Mucosa of descending colon (tissue), 3 donors: ENCODE results near the gene FBXL7. TPM values are rescaled to one million over a fixed set of nuclear protein-coding genes. Genes with fewer than 3 reads are reported as not detected.

Source experiments
- ATAC-seq: fragments of 200-7000 bp; cut with Tn5 transposase; one replicate; pipeline ENCODE4 v1.9.1; 2020; ENCODE audit warnings: mild to moderate bottlenecking, moderate library complexity
- DNase-seq, 3 donors: peaks; one replicate each; pipeline ENCODE4 v3.0.0-alpha.2; 2020
- H3K36me3 ChIP-seq: fragments of 200-600 bp; one replicate; pipeline ENCODE4 v1.8.0; 2021; ENCODE audit warnings: low read depth, mild to moderate bottlenecking
- H3K4me1 ChIP-seq: fragments of 200-600 bp; one replicate; pipeline ENCODE4 v1.8.0; 2021; ENCODE audit warnings: low read depth, mild to moderate bottlenecking
- H3K4me3 ChIP-seq: fragments of 200-600 bp; one replicate; pipeline ENCODE4 v1.8.0; 2021; ENCODE audit warnings: mild to moderate bottlenecking
- H3K9me3 ChIP-seq: fragments of 200-600 bp; one replicate; pipeline ENCODE4 v1.8.0; 2021; ENCODE audit warnings: mild to moderate bottlenecking
- intact Hi-C, 2 donors: fragments of 100-400 bp; cut with DNase I in 1 of 2; cut with micrococcal nuclease in 1 of 2; formaldehyde crosslinking; loops; one replicate each; pipeline versions ENCODE4 v1.11.0 to v1.11.1; 2022; cut with DNase I, micrococcal nuclease
- total RNA-seq, 3 donors: library from RNA; stranded (reverse); fragmentation: NEBNext Ultra II Directional in 2 of 3; extraction: Animal tissue kit (Norgen Biotek cat#: 25700) in 2 of 3; gene quantifications; one replicate each; pipeline versions ENCODE4 v1.2.1 to v1.2.4, GENCODE V29; 2021 to 2023
- TF ChIP-seq, protein P1 (sequence below): fragments of 200-600 bp; IDR thresholded peaks from one replicate; pipeline ENCODE4 v1.8.0; 2022; ENCODE audit warnings: antibody characterized with exemption, mild to moderate bottlenecking
- donor health status: DM: no; HTN: no; CAD: no; lungs with moderate emphysema.
- donor health status: DM: no; HTN: no; CAD: no.
- donor health status: DM: no; HTN: yes; CAD: no.

FBXL7 gene
- total RNA-seq, 3 donors from 2014 or later, result 1.6 to 21.4 (median 3.4) TPM

DNA sequence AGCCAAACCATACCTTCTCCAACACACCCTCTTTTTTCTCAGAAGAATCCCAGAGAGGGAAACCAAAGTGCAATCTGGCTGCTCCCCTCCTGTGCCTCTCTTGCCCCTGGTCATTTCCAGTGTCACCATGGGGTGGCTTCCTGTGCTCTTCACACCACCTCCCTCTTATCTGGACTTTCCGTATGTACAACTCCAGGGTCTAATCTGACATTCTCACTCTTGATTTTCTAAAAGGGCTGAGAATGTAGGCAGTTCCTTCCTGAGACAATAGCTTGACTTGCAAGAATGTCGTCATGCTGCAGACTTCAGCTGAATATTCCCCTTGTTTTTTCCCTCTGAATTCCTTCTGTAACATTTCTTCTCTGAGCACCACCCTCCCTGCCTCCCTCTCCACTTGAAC lies 110.2 kb downstream of the FBXL7 start:
- TF ChIP-seq, protein P1, sequence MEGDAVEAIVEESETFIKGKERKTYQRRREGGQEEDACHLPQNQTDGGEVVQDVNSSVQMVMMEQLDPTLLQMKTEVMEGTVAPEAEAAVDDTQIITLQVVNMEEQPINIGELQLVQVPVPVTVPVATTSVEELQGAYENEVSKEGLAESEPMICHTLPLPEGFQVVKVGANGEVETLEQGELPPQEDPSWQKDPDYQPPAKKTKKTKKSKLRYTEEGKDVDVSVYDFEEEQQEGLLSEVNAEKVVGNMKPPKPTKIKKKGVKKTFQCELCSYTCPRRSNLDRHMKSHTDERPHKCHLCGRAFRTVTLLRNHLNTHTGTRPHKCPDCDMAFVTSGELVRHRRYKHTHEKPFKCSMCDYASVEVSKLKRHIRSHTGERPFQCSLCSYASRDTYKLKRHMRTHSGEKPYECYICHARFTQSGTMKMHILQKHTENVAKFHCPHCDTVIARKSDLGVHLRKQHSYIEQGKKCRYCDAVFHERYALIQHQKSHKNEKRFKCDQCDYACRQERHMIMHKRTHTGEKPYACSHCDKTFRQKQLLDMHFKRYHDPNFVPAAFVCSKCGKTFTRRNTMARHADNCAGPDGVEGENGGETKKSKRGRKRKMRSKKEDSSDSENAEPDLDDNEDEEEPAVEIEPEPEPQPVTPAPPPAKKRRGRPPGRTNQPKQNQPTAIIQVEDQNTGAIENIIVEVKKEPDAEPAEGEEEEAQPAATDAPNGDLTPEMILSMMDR, result no peak
- DNase-seq, result no peak
- no peaks in the 10 kb centered on the region for H3K36me3 ChIP-seq
- H3K4me1 ChIP-seq, result no peaks in the 10 kb centered on the region
- H3K4me3 ChIP-seq, result no peak overlapping the region
- ATAC-seq, result no peak
- intact Hi-C loops, result no loop called here
- H3K9me3 ChIP-seq, result no peaks in the 10 kb centered on the region

GRCh38 chr5:15611008-15611407 lies 111.0 kb downstream of the FBXL7 start:
- Histone ChIP-seq H3K36me3 (no peaks in the 10 kb centered on the region), H3K9me3 (no peaks in the 10 kb centered on the region), H3K4me1 (no peaks in the 10 kb centered on the region), H3K4me3 (no peak overlapping the region)
- TF ChIP-seq, protein P1, result no peak
- intact Hi-C loops, result no loop called here
- DNase-seq, result no peak
- ATAC-seq, result no peak

DNA sequence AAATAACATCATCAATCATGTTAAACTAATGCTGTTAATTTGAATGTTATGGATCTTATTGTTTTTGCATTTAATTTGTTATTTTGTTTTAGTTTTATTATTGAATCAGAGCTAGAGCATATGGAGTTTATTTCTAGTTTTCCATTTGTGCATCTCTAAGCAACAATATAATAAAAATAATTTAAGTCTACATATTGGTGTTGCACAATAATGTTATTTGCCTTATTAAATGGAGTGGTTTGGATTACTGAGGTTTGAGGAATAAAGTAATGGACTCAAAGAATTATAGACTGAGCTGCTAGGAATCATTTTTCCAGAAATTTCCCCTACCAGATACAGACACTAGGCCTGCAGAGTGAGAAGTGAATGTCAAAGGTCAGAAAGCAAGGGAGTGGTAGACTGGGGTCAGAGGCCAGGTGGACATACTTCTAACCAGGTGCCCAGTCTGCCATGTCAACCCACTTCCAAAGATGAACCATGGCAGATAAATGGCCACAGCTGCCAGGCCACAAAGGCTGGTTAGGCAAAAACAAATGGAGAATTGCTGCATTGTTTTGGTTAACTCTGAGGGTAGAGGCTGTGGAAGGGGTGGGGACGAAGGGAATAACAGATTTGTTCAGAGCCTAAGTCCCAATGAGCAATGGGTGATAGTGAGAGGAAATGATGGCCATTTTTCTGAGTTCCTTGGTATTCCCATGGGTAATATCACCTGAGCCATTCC lies 113.1 kb downstream of the FBXL7 start:
- Histone ChIP-seq H3K4me1 (no peaks in the 10 kb centered on the region), H3K4me3 (no peak overlapping the region), H3K9me3 (no peaks in the 10 kb centered on the region), H3K36me3 (no peaks in the 10 kb centered on the region)
- intact Hi-C loops, result no loop called here
- ATAC-seq (no peak), DNase-seq (no peak)
- TF ChIP-seq, protein P1, result no peak

DNA sequence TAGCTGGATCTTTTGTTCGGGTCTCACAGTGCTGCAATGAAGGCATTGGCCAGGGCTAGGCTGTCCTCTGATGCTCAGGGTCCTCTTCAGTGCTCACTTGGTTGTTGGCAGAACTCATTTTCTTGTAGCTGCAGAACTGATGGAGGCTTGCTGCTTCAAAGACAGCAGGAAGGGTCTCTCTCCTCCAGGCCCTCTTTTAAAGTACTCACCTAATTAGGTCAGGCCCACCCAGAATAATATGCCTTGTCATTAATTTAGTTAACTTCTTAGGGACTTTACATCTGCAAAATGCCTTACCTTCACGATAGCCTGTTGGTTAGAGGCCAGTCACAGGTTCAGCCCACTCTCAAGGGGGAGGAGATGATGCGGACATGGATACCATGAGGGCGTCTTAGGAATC lies 114.7 kb downstream of the FBXL7 start:
- TF ChIP-seq, protein P1, result no peak
- no peaks in the 10 kb centered on the region for H3K36me3 ChIP-seq
- H3K4me3 ChIP-seq, result no peak overlapping the region
- intact Hi-C loops, result no loop called here
- ATAC-seq (no peak), DNase-seq (no peak)
- H3K9me3 ChIP-seq, result no peaks in the 10 kb centered on the region
- no peaks in the 10 kb centered on the region for H3K4me1 ChIP-seq

GRCh38 chr5:15615859-15616258 lies 115.9 kb downstream of the FBXL7 start:
- no peaks in the 10 kb centered on the region for H3K9me3 ChIP-seq
- no peaks in the 10 kb centered on the region for H3K4me1 ChIP-seq
- H3K36me3 ChIP-seq, result no peaks in the 10 kb centered on the region
- ATAC-seq (no peak), DNase-seq (no peak)
- intact Hi-C loops, result no loop called here
- TF ChIP-seq, protein P1, result no peak
- H3K4me3 ChIP-seq, result no peak overlapping the region

- no peak overlapping the region for H3K4me3 ChIP-seq
- no peak for DNase-seq
- intact Hi-C loops, result no loop called here
- no peaks in the 10 kb centered on the region for H3K4me1 ChIP-seq
- no peaks in the 10 kb centered on the region for H3K36me3 ChIP-seq
- TF ChIP-seq, protein P1, result no peak
- no peaks in the 10 kb centered on the region for H3K9me3 ChIP-seq
- no peak for ATAC-seq
Observed at GRCh38 chr5:15618938-15619337, 119.0 kb downstream of the FBXL7 start.
